ENCODE results near the gene AHCYL2. TPM values are rescaled to one million over a fixed set of nuclear protein-coding genes. Genes with fewer than 3 reads are reported as not detected.
A peak's percentile ranks its signal among the peaks of the same experiment; 100 is the strongest.

The AHCYL2 gene
- total RNA-seq, 1 donor from 2014 or later, result 106 TPM

- intact Hi-C loops (cut with DNase I), result no loop called here
- TF ChIP-seq CTCF (IDR thresholded peaks at IDR 0.05), result no peak
- Histone ChIP-seq H3K4me1 (no peaks in the 10 kb centered on the region), H3K27ac (no peak overlapping the region), H3K4me3 (no peak overlapping the region), H3K27me3 (no peaks in the 10 kb centered on the region), H3K36me3 (no peaks in the 10 kb centered on the region), H3K9me3 (no peaks in the 10 kb centered on the region)
- no peak for ATAC-seq
- DNase-seq, result no peak
Measured at GRCh38 chr7:129457101-129457500, 232.3 kb downstream of the AHCYL2 start.

- intact Hi-C loops (cut with DNase I), result no loop called here
- no peaks in the 10 kb centered on the region for H3K4me1 ChIP-seq
- no peaks in the 10 kb centered on the region for H3K9me3 ChIP-seq
- no peak for ATAC-seq
- H3K36me3 ChIP-seq, result no peaks in the 10 kb centered on the region
- no peak overlapping the region for H3K4me3 ChIP-seq
- DNase-seq, result no peak
- H3K27me3 ChIP-seq, result no peaks in the 10 kb centered on the region
- TF ChIP-seq CTCF (IDR thresholded peaks at IDR 0.05), result no peak
- H3K27ac ChIP-seq, result no peak overlapping the region
Measured at GRCh38 chr7:129458171-129458570, 233.3 kb downstream of the AHCYL2 start.

- ATAC-seq, result no peak
- no peak for DNase-seq
- Histone ChIP-seq H3K4me1 (no peaks in the 10 kb centered on the region), H3K27me3 (no peaks in the 10 kb centered on the region), H3K4me3 (no peak overlapping the region), H3K27ac (no peak overlapping the region), H3K36me3 (no peaks in the 10 kb centered on the region), H3K9me3 (no peaks in the 10 kb centered on the region)
- no peak for TF ChIP-seq CTCF (IDR thresholded peaks at IDR 0.05)
- intact Hi-C loops (cut with DNase I), result no loop called here
Measured at GRCh38 chr7:129461809-129462208, 237.0 kb downstream of the AHCYL2 start.

GRCh38 chr7:129462420-129462819 lies 237.6 kb downstream of the AHCYL2 start:
- intact Hi-C loops (cut with DNase I), result no loop called here
- Histone ChIP-seq H3K27me3 (no peaks in the 10 kb centered on the region), H3K4me3 (no peak overlapping the region), H3K9me3 (no peaks in the 10 kb centered on the region), H3K36me3 (no peaks in the 10 kb centered on the region), H3K4me1 (no peaks in the 10 kb centered on the region), H3K27ac (no peak overlapping the region)
- peak; percentile 63 for ATAC-seq
- no peak for DNase-seq
- TF ChIP-seq CTCF (IDR thresholded peaks at IDR 0.05), result no peak

GRCh38 chr7:129464194-129464593 lies 239.4 kb downstream of the AHCYL2 start:
- Histone ChIP-seq H3K27me3 (no peaks in the 10 kb centered on the region), H3K27ac (no peak overlapping the region), H3K4me3 (no peak overlapping the region), H3K9me3 (no peaks in the 10 kb centered on the region), H3K4me1 (no peaks in the 10 kb centered on the region), H3K36me3 (no peaks in the 10 kb centered on the region)
- no peak for DNase-seq
- TF ChIP-seq CTCF (IDR thresholded peaks at IDR 0.05), result no peak
- no peak for ATAC-seq
- intact Hi-C loops (cut with DNase I), result no loop called here

GRCh38 chr7:129465080-129465479 lies 240.2 kb downstream of the AHCYL2 start:
- no peak for TF ChIP-seq CTCF (IDR thresholded peaks at IDR 0.05)
- H3K4me3 ChIP-seq, result no peak overlapping the region
- H3K27ac ChIP-seq, result no peak overlapping the region
- H3K36me3 ChIP-seq, result no peaks in the 10 kb centered on the region
- H3K27me3 ChIP-seq, result no peaks in the 10 kb centered on the region
- DNase-seq, result no peak
- H3K4me1 ChIP-seq, result no peaks in the 10 kb centered on the region
- no peaks in the 10 kb centered on the region for H3K9me3 ChIP-seq
- no peak for ATAC-seq
- intact Hi-C loops (cut with DNase I), result no loop called here

All from upper lobe of right lung (tissue), 1 donor.